Measurements from ENCODE around the gene FUOM.

FUOM gene

GRCh38 chr10:133349577-133350011 lies 8.2 kb downstream of the FUOM start:
- H3K4me3 ChIP-seq (ENCODE audit: low read length), result no peak overlapping the region
- TF ChIP-seq CTCF (conservative IDR thresholded peaks at IDR 0.05; ENCODE audit: low read depth, low read length), result no peak
- no peak for DNase-seq (ENCODE audit: low read depth)

- H3K4me3 ChIP-seq (ENCODE audit: low read length), result no peak overlapping the region
- TF ChIP-seq CTCF (conservative IDR thresholded peaks at IDR 0.05; ENCODE audit: low read depth, low read length), result no peak
- DNase-seq (ENCODE audit: low read depth), result no peak
These were observed 8.7 kb downstream of the FUOM start for GRCh38 chr10:133349160-133349568.

- no peak for TF ChIP-seq CTCF (conservative IDR thresholded peaks at IDR 0.05; ENCODE audit: low read depth, low read length)
- no peak for DNase-seq (ENCODE audit: low read depth)
- H3K4me3 ChIP-seq (ENCODE audit: low read length), result no peak overlapping the region
These were observed 9.9 kb downstream of the FUOM start for GRCh38 chr10:133347710-133348517.

GRCh38 chr10:133346413-133346812 lies 11.4 kb downstream of the FUOM start:
- no peak for TF ChIP-seq CTCF (conservative IDR thresholded peaks at IDR 0.05; ENCODE audit: low read depth, low read length)
- no peak for DNase-seq (ENCODE audit: low read depth)
- H3K4me3 ChIP-seq (ENCODE audit: low read length), result no peak overlapping the region

- no peak for TF ChIP-seq CTCF (conservative IDR thresholded peaks at IDR 0.05; ENCODE audit: low read depth, low read length)
- no peak overlapping the region for H3K4me3 ChIP-seq (ENCODE audit: low read length)
- DNase-seq (ENCODE audit: low read depth), result no peak
These were observed 13.6 kb downstream of the FUOM start for GRCh38 chr10:133344236-133344635.

GRCh38 chr10:133343558-133343957 lies 14.3 kb downstream of the FUOM start:
- TF ChIP-seq CTCF (conservative IDR thresholded peaks at IDR 0.05; ENCODE audit: low read depth, low read length), result no peak
- DNase-seq (ENCODE audit: low read depth), result no peak
- no peak overlapping the region for H3K4me3 ChIP-seq (ENCODE audit: low read length)

GRCh38 chr10:133342942-133343341 lies 14.9 kb downstream of the FUOM start:
- H3K4me3 ChIP-seq (ENCODE audit: low read length), result no peak overlapping the region
- no peak for DNase-seq (ENCODE audit: low read depth)
- TF ChIP-seq CTCF (conservative IDR thresholded peaks at IDR 0.05; ENCODE audit: low read depth, low read length), result no peak
